Astrocyte of the spinal cord (primary cell): ENCODE results near the gene SLC5A5.

Experiments
- DNase-seq: peaks from one replicate; pipeline ENCODE4 v3.0.0; 2011; ENCODE audit warnings: low read depth, low spot score
- H3K4me3 ChIP-seq: 2 replicates; pipeline ENCODE4 v1.5.1; 2011; ENCODE audit warnings: low read depth, mild to moderate bottlenecking, low read length, moderate library complexity
- CTCF ChIP-seq: IDR thresholded peaks from 2 replicates; pipeline ENCODE4 v1.5.1; 2012; ENCODE audit warnings: low read depth, mild to moderate bottlenecking, low read length, inconsistent platforms
- in situ Hi-C: cut with HindIII; loops from 2 replicates; pipeline ENCODE4 v1.10.0; 2017; ENCODE audit warnings: low sequenced_read_pairs

The SLC5A5 gene

GRCh38 chr19:17872251-17873001, 681 bp downstream of the SLC5A5 start:
- no peak for DNase-seq
- no peak for TF ChIP-seq CTCF
- no peak overlapping the region for H3K4me3 ChIP-seq
- in situ Hi-C loops = no loop called here

GRCh38 chr19:17873786-17874757, 2.3 kb downstream of the SLC5A5 start:
- H3K4me3 ChIP-seq = no peak overlapping the region
- in situ Hi-C loops = no loop called here
- TF ChIP-seq CTCF = no peak
- no peak for DNase-seq

- no peak for TF ChIP-seq CTCF
Observed at GRCh38 chr19:17874758-17875135, 3.0 kb downstream of the SLC5A5 start.

GRCh38 chr19:17877696-17878095, 6.0 kb downstream of the SLC5A5 start:
- no peak overlapping the region for H3K4me3 ChIP-seq
- DNase-seq = no peak
- in situ Hi-C loops = no loop called here
- TF ChIP-seq CTCF = no peak

More at GRCh38 chr19:17874758-17875135, 3.0 kb downstream of the SLC5A5 start:
- in situ Hi-C loops = no loop called here
- no peak for DNase-seq
- no peak overlapping the region for H3K4me3 ChIP-seq

GRCh38 chr19:17879466-17879865, 7.7 kb downstream of the SLC5A5 start:
- in situ Hi-C loops = no loop called here
- DNase-seq = no peak
- H3K4me3 ChIP-seq = no peak overlapping the region
- TF ChIP-seq CTCF = no peak

- DNase-seq = no peak
- TF ChIP-seq CTCF = no peak
- H3K4me3 ChIP-seq = no peak overlapping the region
- in situ Hi-C loops = no loop called here
Observed at GRCh38 chr19:17881701-17882100, 10.0 kb downstream of the SLC5A5 start.
